Neural progenitor cell (in vitro differentiated cells): Measurements from ENCODE around the gene DOCK11. TPM values are rescaled to one million over a fixed set of nuclear protein-coding genes. Genes with fewer than 3 reads are reported as not detected.

Experiments
- DNase-seq: peaks from one replicate; pipeline ENCODE4 v3.0.0-alpha.2; 2016; ENCODE audit warnings: low spot score
- H2AFZ ChIP-seq: fragments of 200-600 bp; sonication (generic); replicated peaks from 2 replicates; pipeline ENCODE4 v1.6.1; 2016; ENCODE audit warnings: antibody characterized with exemption
- H3F3A ChIP-seq: fragments of 200-600 bp; sonication (generic); 2 replicates; pipeline ENCODE4 v1.6.1; 2016; ENCODE audit warnings: antibody characterized with exemption, low read depth
- H3K27ac ChIP-seq: fragments of 200-600 bp; sonication (generic); 2 replicates; pipeline ENCODE4 v1.5.1; 2016; ENCODE audit warnings: mild to moderate bottlenecking
- H3K27me3 ChIP-seq: fragments of 200-600 bp; sonication (generic); 2 replicates; pipeline ENCODE4 v1.6.1; 2016; ENCODE audit warnings: mild to moderate bottlenecking, moderate library complexity
- H3K36me3 ChIP-seq: fragments of 200-600 bp; sonication (generic); 2 replicates; pipeline ENCODE4 v1.5.1; 2016
- H3K4me1 ChIP-seq: fragments of 200-600 bp; sonication (generic); 2 replicates; pipeline ENCODE4 v1.6.1; 2016; ENCODE audit warnings: mixed run types
- H3K4me2 ChIP-seq: fragments of 200-600 bp; sonication (generic); 2 replicates; pipeline ENCODE4 v1.6.1; 2016
- H3K4me3 ChIP-seq: fragments of 200-600 bp; sonication (generic); 2 replicates; pipeline ENCODE4 v1.5.1; 2016
- H3K79me2 ChIP-seq: fragments of 200-600 bp; sonication (generic); 2 replicates; pipeline ENCODE4 v1.6.1; 2016; ENCODE audit warnings: low read depth
- H3K9ac ChIP-seq: fragments of 200-600 bp; sonication (generic); 2 replicates; pipeline ENCODE4 v1.6.1; 2016
- H3K9me3 ChIP-seq: fragments of 200-600 bp; sonication (generic); 2 replicates; pipeline ENCODE4 v1.5.1; 2016; ENCODE audit warnings: low read depth
- H4K20me1 ChIP-seq: fragments of 200-600 bp; sonication (generic); 2 replicates; pipeline ENCODE4 v1.6.1; 2016; ENCODE audit warnings: low read depth
- H3K27ac Mint-ChIP-seq: 3 replicates; pipeline ENCODE4 v1.8.0; 2021; ENCODE audit warnings: mixed read lengths
- H3K27me3 Mint-ChIP-seq: 2 replicates; pipeline ENCODE4 v1.8.0; 2022; ENCODE audit warnings: low read depth, mild to moderate bottlenecking, inconsistent platforms, moderate library complexity, mixed read lengths; ENCODE audit not compliant: insufficient read depth
- H3K36me3 Mint-ChIP-seq: 3 replicates; pipeline ENCODE4 v1.8.0; 2021; ENCODE audit warnings: mixed read lengths
- H3K4me1 Mint-ChIP-seq: 3 replicates; pipeline ENCODE4 v1.8.0; 2021; ENCODE audit warnings: mixed read lengths
- H3K4me3 Mint-ChIP-seq: 3 replicates; pipeline ENCODE4 v1.8.0; 2021; ENCODE audit warnings: mild to moderate bottlenecking, moderate library complexity, mixed read lengths
- H3K9me3 Mint-ChIP-seq: 3 replicates; pipeline ENCODE4 v1.8.0; 2020; ENCODE audit warnings: mixed read lengths
- CTCF ChIP-seq: fragments of 200-600 bp; sonication (generic); IDR thresholded peaks from 2 replicates; pipeline ENCODE4 v1.5.1; 2017; ENCODE audit warnings: antibody characterized with exemption, mild to moderate bottlenecking
- EZH2 ChIP-seq: fragments of 200-600 bp; sonication (generic); IDR thresholded peaks from 2 replicates; pipeline ENCODE4 v1.6.1; 2017; ENCODE audit warnings: antibody characterized with exemption, mild to moderate bottlenecking, moderate library complexity
- EZH2phosphoT487 ChIP-seq: fragments of 200-600 bp; sonication (generic); IDR thresholded peaks from 2 replicates; pipeline ENCODE4 v1.6.1; 2017; ENCODE audit warnings: antibody characterized with exemption
- total RNA-seq: library from RNA; depleted of rRNA; stranded (reverse); fragments of >200 nt; gene quantifications from 2 replicates; pipeline ENCODE4 v1.2.3, GENCODE V29; 2015; ENCODE audit warnings: low replicate concordance

DOCK11 gene
- total RNA-seq, 1 donor from 2014 or later, result 20.9 TPM

GRCh38 chrX:118558926-118559325, 63.3 kb downstream of the DOCK11 start:
- no peak overlapping the region for H3K27ac ChIP-seq

GRCh38 chrX:118560489-118560888, 64.9 kb downstream of the DOCK11 start:
- Mint-ChIP-seq H3K36me3 (peaks cover 29% of the 10 kb centered on the region), H3K4me1 (peaks cover 33% of the 10 kb centered on the region), H3K27me3 (no peaks in the 10 kb centered on the region), H3K9me3 (no peaks in the 10 kb centered on the region), H3K27ac (no peak overlapping the region), H3K4me3 (no peak overlapping the region)
- no peak overlapping the region for H3K27ac ChIP-seq
- no peak overlapping the region for H2AFZ ChIP-seq
- H4K20me1 ChIP-seq, result no peaks in the 10 kb centered on the region
- peak; percentile 73 for DNase-seq
- H3K9ac ChIP-seq, result no peak overlapping the region
- H3K4me2 ChIP-seq, result peak overlapping the region; percentile 24
- peaks cover 4% of the 10 kb centered on the region for H3K9me3 ChIP-seq
- H3K79me2 ChIP-seq, result no peaks in the 10 kb centered on the region
- peaks cover 16% of the 10 kb centered on the region for H3K4me1 ChIP-seq
- H3K27me3 ChIP-seq, result no peaks in the 10 kb centered on the region
- peaks cover 17% of the 10 kb centered on the region for H3F3A ChIP-seq
- peak; percentile 46 for TF ChIP-seq EZH2phosphoT487
- no peak for TF ChIP-seq CTCF
- H3K36me3 ChIP-seq, result no peaks in the 10 kb centered on the region
- H3K4me3 ChIP-seq, result no peak overlapping the region

More at GRCh38 chrX:118558926-118559325, 63.3 kb downstream of the DOCK11 start:
- H3K4me1 Mint-ChIP-seq, result peaks cover 33% of the 10 kb centered on the region
- Histone ChIP-seq H3F3A (peaks cover 17% of the 10 kb centered on the region), H4K20me1 (no peaks in the 10 kb centered on the region), H3K36me3 (no peaks in the 10 kb centered on the region), H3K27me3 (no peaks in the 10 kb centered on the region), H3K4me2 (no peak overlapping the region), H3K9ac (no peak overlapping the region), H3K79me2 (no peaks in the 10 kb centered on the region), H2AFZ (no peak overlapping the region), H3K4me1 (peaks cover 16% of the 10 kb centered on the region), H3K4me3 (no peak overlapping the region), H3K9me3 (no peaks in the 10 kb centered on the region)
- no peak for DNase-seq
- no peaks in the 10 kb centered on the region for H3K27me3 Mint-ChIP-seq
- TF ChIP-seq CTCF, result no peak
- TF ChIP-seq EZH2phosphoT487, result no peak
- no peak for TF ChIP-seq EZH2
- H3K36me3 Mint-ChIP-seq, result peaks cover 26% of the 10 kb centered on the region
- H3K9me3 Mint-ChIP-seq, result no peaks in the 10 kb centered on the region
- H3K27ac Mint-ChIP-seq, result no peak overlapping the region
- no peak overlapping the region for H3K4me3 Mint-ChIP-seq

GRCh38 chrX:118562582-118563164, 67.1 kb downstream of the DOCK11 start:
- no peaks in the 10 kb centered on the region for H3K27me3 Mint-ChIP-seq
- peaks cover 31% of the 10 kb centered on the region for H3K36me3 Mint-ChIP-seq
- Histone ChIP-seq H2AFZ (no peak overlapping the region), H3F3A (peaks cover 17% of the 10 kb centered on the region), H3K36me3 (no peaks in the 10 kb centered on the region), H3K4me2 (no peak overlapping the region), H3K27me3 (no peaks in the 10 kb centered on the region), H3K9me3 (peaks cover 9% of the 10 kb centered on the region), H4K20me1 (no peaks in the 10 kb centered on the region), H3K79me2 (no peaks in the 10 kb centered on the region), H3K4me3 (no peak overlapping the region), H3K27ac (no peak overlapping the region), H3K4me1 (peaks cover 16% of the 10 kb centered on the region), H3K9ac (no peak overlapping the region)
- no peak for TF ChIP-seq CTCF
- TF ChIP-seq EZH2, result no peak
- TF ChIP-seq EZH2phosphoT487, result no peak
- H3K4me1 Mint-ChIP-seq, result peaks cover 27% of the 10 kb centered on the region
- no peak overlapping the region for H3K4me3 Mint-ChIP-seq
- H3K27ac Mint-ChIP-seq, result no peak overlapping the region
- H3K9me3 Mint-ChIP-seq, result no peaks in the 10 kb centered on the region
- DNase-seq, result no peak
